H1 (cell line): ENCODE results near the gene RBM20. TPM values are rescaled to one million over a fixed set of nuclear protein-coding genes. Genes with fewer than 3 reads are reported as not detected.

ENCODE experiments used
- CTCF ChIA-PET: fragments of 300-600 bp; sonication (Branson Sonifier 250); formaldehyde crosslinking; loops from one replicate; lab custom pipeline; 2021; ENCODE audit not compliant: partially characterized antibody; lab: Charles Lee
- POLR2A ChIA-PET: fragments of 300-600 bp; sonication (Branson Sonifier 250); formaldehyde crosslinking; loops from one replicate; lab custom pipeline; 2021; ENCODE audit warnings: inconsistent platforms; ENCODE audit not compliant: partially characterized antibody; lab: Charles Lee
- DNase-seq, 2 experiments: peaks; one replicate each; pipeline versions ENCODE4 v3.0.0 to v3.0.0-alpha.2; 2010 to 2022; ENCODE audit warnings: low spot score in 2 of 2, low read depth in 1 of 2, mixed read lengths in 1 of 2
- FAIRE-seq: peaks from 2 replicates; lab custom pipeline; 2011; peaks lifted over from hg19 to GRCh38; lab: Jason Lieb, UNC
- H2AFZ ChIP-seq: 2 replicates; pipeline ENCODE4 v1.8.1; 2012; ENCODE audit warnings: low read length, inconsistent platforms
- H2AK5ac ChIP-seq: 2 replicates; pipeline ENCODE4 v1.6.1; 2013; ENCODE audit warnings: low read depth, low read length
- H2BK120ac ChIP-seq: replicated peaks from 2 replicates; pipeline ENCODE3; 2013; ENCODE audit warnings: low read depth, low read length, inconsistent platforms
- H2BK12ac ChIP-seq: 2 replicates; pipeline ENCODE4 v1.6.1; 2013; ENCODE audit warnings: low read depth, low read length
- H2BK15ac ChIP-seq: 2 replicates; pipeline ENCODE4 v1.6.1; 2013; ENCODE audit warnings: low read length
- H2BK20ac ChIP-seq: 2 replicates; pipeline ENCODE4 v1.6.1; 2013; ENCODE audit warnings: low read length
- H2BK5ac ChIP-seq: 2 replicates; pipeline ENCODE4 v1.6.1; 2013; ENCODE audit warnings: low read depth, low read length
- H3K14ac ChIP-seq: 2 replicates; pipeline ENCODE4 v1.6.1; 2013; ENCODE audit warnings: inconsistent platforms; ENCODE audit not compliant: insufficient read length
- H3K18ac ChIP-seq: 2 replicates; pipeline ENCODE4 v1.6.1; 2013; ENCODE audit warnings: low read length; ENCODE audit errors: extremely low read depth
- H3K23ac ChIP-seq: 2 replicates; pipeline ENCODE4 v1.6.1; 2013; ENCODE audit warnings: inconsistent platforms; ENCODE audit not compliant: insufficient read length
- H3K23me2 ChIP-seq: 2 replicates; pipeline ENCODE4 v1.6.1; 2013; ENCODE audit warnings: low read depth, low read length
- H3K27ac ChIP-seq: 2 replicates; pipeline ENCODE4 v1.6.1; 2011; ENCODE audit warnings: low read depth, low read length, inconsistent platforms
- H3K27me3 ChIP-seq, 4 experiments: replicated peaks in 1 of 4; 1 replicate in 1 of 4; 2 replicates in 3 of 4; pipeline versions ENCODE4 v1.6.1 to v1.8.1; 2011 to 2013; ENCODE audit warnings: low read length in 3 of 4, mild to moderate bottlenecking in 3 of 4, inconsistent platforms in 2 of 4, mixed read lengths in 2 of 4, moderate library complexity in 1 of 4; ENCODE audit not compliant: control insufficient read depth in 3 of 4, insufficient read depth in 3 of 4; ENCODE audit errors: extremely low read depth in 1 of 4
- H3K36me3 ChIP-seq, 4 experiments: 2 replicates each; pipeline versions ENCODE4 v1.6.1 to v1.8.1; 2011 to 2013; ENCODE audit warnings: mild to moderate bottlenecking in 4 of 4, low read length in 3 of 4, moderate library complexity in 2 of 4, control low read depth in 1 of 4, inconsistent platforms in 1 of 4; ENCODE audit not compliant: insufficient read depth in 4 of 4, control insufficient read depth in 2 of 4
- H3K4ac ChIP-seq: replicated peaks from 2 replicates; pipeline ENCODE3; 2013; ENCODE audit warnings: low read length, low read depth, mixed read lengths, inconsistent platforms; ENCODE audit not compliant: insufficient read length
- H3K4me1 ChIP-seq, 4 experiments: replicated peaks in 1 of 4; 1 replicate in 1 of 4; 2 replicates in 3 of 4; pipeline versions ENCODE4 v1.6.1 to v1.8.1; 2011 to 2013; ENCODE audit warnings: low read length in 3 of 4, inconsistent platforms in 2 of 4, mixed read lengths in 1 of 4; ENCODE audit not compliant: insufficient read depth in 4 of 4, control insufficient read depth in 3 of 4
- H3K4me2 ChIP-seq, 2 experiments: 2 replicates each; pipeline versions ENCODE4 v1.6.1 to v1.8.1; 2011 to 2013; ENCODE audit warnings: low read depth in 2 of 2, low read length in 2 of 2, control low read depth in 1 of 2, inconsistent platforms in 1 of 2, mild to moderate bottlenecking in 1 of 2; ENCODE audit not compliant: insufficient read depth in 1 of 2
- H3K4me3 ChIP-seq, 4 experiments: fragments of 200-600, 300-600 bp in 1 of 4; sonication (generic), shearing (Covaris generic), sonication (Bioruptor Twin) in 1 of 4; 2 replicates each; pipeline versions ENCODE4 v1.5.1 to v1.8.1; 2011 to 2016; ENCODE audit warnings: low read length in 4 of 4, low read depth in 3 of 4, control low read depth in 2 of 4, inconsistent platforms in 2 of 4, mild to moderate bottlenecking in 2 of 4, mixed read lengths in 1 of 4, moderate library complexity in 1 of 4; ENCODE audit not compliant: insufficient read depth in 2 of 4; ENCODE audit errors: extremely low read depth in 1 of 4
- H3K56ac ChIP-seq: replicated peaks from 2 replicates; pipeline ENCODE3; 2013; ENCODE audit warnings: low read depth, mild to moderate bottlenecking, mixed read lengths, low read length, inconsistent platforms; ENCODE audit not compliant: insufficient read length
- H3K79me1 ChIP-seq: 2 replicates; pipeline ENCODE4 v1.6.1; 2013; ENCODE audit warnings: low read depth, low read length, control low read depth
- H3K79me2 ChIP-seq, 2 experiments: 2 replicates each; pipeline versions ENCODE4 v1.6.1 to v1.8.1; 2012 to 2013; ENCODE audit warnings: low read length in 2 of 2, mild to moderate bottlenecking in 2 of 2, inconsistent platforms in 1 of 2; ENCODE audit not compliant: insufficient read depth in 2 of 2, control insufficient read depth in 1 of 2
- H3K9ac ChIP-seq, 4 experiments: replicated peaks in 1 of 4; 1 replicate in 1 of 4; 2 replicates in 3 of 4; pipeline versions ENCODE4 v1.6.1 to v1.8.1; 2011 to 2013; ENCODE audit warnings: low read depth in 3 of 4, low read length in 3 of 4, control low read depth in 2 of 4, mild to moderate bottlenecking in 2 of 4, moderate library complexity in 2 of 4, inconsistent platforms in 1 of 4; ENCODE audit errors: extremely low read depth in 1 of 4
- H3K9me3 ChIP-seq, 2 experiments: 2 replicates each; pipeline versions ENCODE4 v1.6.1 to v1.8.1; 2012 to 2013; ENCODE audit warnings: mild to moderate bottlenecking in 2 of 2, moderate library complexity in 2 of 2, control low read depth in 1 of 2, inconsistent platforms in 1 of 2, low read depth in 1 of 2, low read length in 1 of 2, mixed read lengths in 1 of 2; ENCODE audit not compliant: insufficient read depth in 2 of 2
- H4K20me1 ChIP-seq, 2 experiments: replicated peaks in 1 of 2; 2 replicates each; pipeline versions ENCODE3 to v1.8.1; 2011 to 2013; ENCODE audit warnings: inconsistent platforms in 2 of 2, low read length in 2 of 2, mild to moderate bottlenecking in 1 of 2; ENCODE audit not compliant: insufficient read depth in 2 of 2, control insufficient read depth in 1 of 2
- H4K5ac ChIP-seq: 2 replicates; pipeline ENCODE4 v1.6.1; 2013; ENCODE audit warnings: low read length, low read depth, mixed read lengths, inconsistent platforms; ENCODE audit not compliant: insufficient read length
- H4K8ac ChIP-seq: 2 replicates; pipeline ENCODE4 v1.8.0; 2013; ENCODE audit warnings: mild to moderate bottlenecking, moderate library complexity, low read length, inconsistent platforms; ENCODE audit not compliant: insufficient read depth; ENCODE audit errors: extremely low read depth
- H4K91ac ChIP-seq: replicated peaks from 2 replicates; pipeline ENCODE3; 2013; ENCODE audit warnings: low read length, mixed read lengths, inconsistent platforms; ENCODE audit not compliant: insufficient read length
- ASH2L ChIP-seq: fragments of 200-600, 300-600 bp; sonication (generic); IDR thresholded peaks from one replicate; pipeline ENCODE4 v1.7.1; 2017; ENCODE audit warnings: low read length
- EZH2 ChIP-seq: fragments of 200-600 bp; sonication (generic); IDR thresholded peaks from 2 replicates; pipeline ENCODE4 v1.7.1; 2012; ENCODE audit warnings: low read depth, mild to moderate bottlenecking, moderate library complexity, low read length, inconsistent platforms; ENCODE audit not compliant: severe bottlenecking
- GTF2F1 ChIP-seq: IDR thresholded peaks from 2 replicates; pipeline ENCODE4 v1.6.1; 2012; ENCODE audit warnings: low read depth, low read length, improper control_type of control experiment, borderline replicate concordance
- PHF8 ChIP-seq: fragments of 200-600 bp; sonication (generic); conservative IDR thresholded peaks from 2 replicates; pipeline ENCODE4 v1.7.1; 2012; ENCODE audit warnings: low read depth, mild to moderate bottlenecking, inconsistent platforms, low read length, moderate library complexity
- RAD21 ChIP-seq, 2 experiments: IDR thresholded peaks in 1 of 2; conservative IDR thresholded peaks in 1 of 2; 2 replicates each; pipeline ENCODE4 v1.6.1; 2011; ENCODE audit warnings: low read depth in 2 of 2, low read length in 2 of 2, improper control_type of control experiment in 1 of 2, inconsistent platforms in 1 of 2, mild to moderate bottlenecking in 1 of 2, moderate library complexity in 1 of 2
- RNF2 ChIP-seq: fragments of 200-900, 300-1000 bp; sonication (generic); IDR thresholded peaks from 2 replicates; pipeline ENCODE4 v1.7.1; 2016; ENCODE audit warnings: borderline replicate concordance, low read depth, mild to moderate bottlenecking, antibody characterized with exemption, low read length; ENCODE audit not compliant: poor library complexity, severe bottlenecking; ENCODE audit errors: missing control alignments
- SAP30 ChIP-seq: fragments of 300-600 bp; sonication (generic); IDR thresholded peaks from 2 replicates; pipeline ENCODE4 v1.7.1; 2012; ENCODE audit warnings: low read length, moderate library complexity, mild to moderate bottlenecking, inconsistent platforms; ENCODE audit not compliant: insufficient read depth, insufficient replicate concordance
- SP1 ChIP-seq: IDR thresholded peaks from 2 replicates; pipeline ENCODE4 v1.6.1; 2011; ENCODE audit warnings: low read depth, low read length
- SUZ12 ChIP-seq: fragments of 200-600 bp; sonication (generic); IDR thresholded peaks from 2 replicates; pipeline ENCODE4 v1.6.1; 2012; ENCODE audit warnings: mild to moderate bottlenecking, inconsistent platforms, low read length, moderate library complexity, mixed read lengths
- WGBS, 2 experiments: shearing (Covaris generic) in 1 of 2; methylation state at CpG; one replicate each; pipeline versions ENCODE4 v1.1.6 to v1.1.7; 2013 to 2015; ENCODE audit warnings: low lambda C conversion rate in 2 of 2, mixed read lengths in 2 of 2, inconsistent platforms in 1 of 2, low coverage in 1 of 2, missing lambda C conversion rate in 1 of 2; ENCODE audit not compliant: insufficient replicate concordance in 2 of 2, insufficient coverage in 1 of 2, insufficient read length in 1 of 2; ENCODE audit errors: extremely low coverage in 1 of 2, missing lambda C conversion rate in 1 of 2; 5-methylcytosine and 5-hydroxymethylcytosine counted together
- polyA plus RNA-seq, 7 experiments: library from polyadenylated mRNA; depleted of rRNA in 3 of 7; stranded (reverse) in 5 of 7; unstranded in 2 of 7; fragments of >200 nt in 5 of 7; fragments of 200-250 nt in 2 of 7; gene quantifications; 1 replicate in 5 of 7; 2 replicates in 1 of 7; 4 replicates in 1 of 7; pipeline versions ENCODE4 v1.2.1 to v1.2.3, GENCODE V29; 2011 to 2013; ENCODE audit warnings: missing spikeins in 2 of 7, mixed read lengths in 2 of 7
- total RNA-seq: library from RNA; stranded (reverse); fragmentation: NEBNext Ultra II Directional; extraction: Animal tissue kit (Norgen Biotek cat#: 25700); gene quantifications from 2 replicates; pipeline ENCODE4 v1.2.1, GENCODE V29; 2021
- TF ChIP-seq, protein P1 (sequence below): IDR thresholded peaks from 2 replicates; pipeline ENCODE4 v1.6.1; 2012; ENCODE audit warnings: inconsistent platforms

The RBM20 gene
- total and polyA plus RNA-seq, 2 of the 8 experiments (the other 6 are each of a cell fraction or from before 2014, with no cell fraction given): 0.05 to 0.63 TPM

DNA sequence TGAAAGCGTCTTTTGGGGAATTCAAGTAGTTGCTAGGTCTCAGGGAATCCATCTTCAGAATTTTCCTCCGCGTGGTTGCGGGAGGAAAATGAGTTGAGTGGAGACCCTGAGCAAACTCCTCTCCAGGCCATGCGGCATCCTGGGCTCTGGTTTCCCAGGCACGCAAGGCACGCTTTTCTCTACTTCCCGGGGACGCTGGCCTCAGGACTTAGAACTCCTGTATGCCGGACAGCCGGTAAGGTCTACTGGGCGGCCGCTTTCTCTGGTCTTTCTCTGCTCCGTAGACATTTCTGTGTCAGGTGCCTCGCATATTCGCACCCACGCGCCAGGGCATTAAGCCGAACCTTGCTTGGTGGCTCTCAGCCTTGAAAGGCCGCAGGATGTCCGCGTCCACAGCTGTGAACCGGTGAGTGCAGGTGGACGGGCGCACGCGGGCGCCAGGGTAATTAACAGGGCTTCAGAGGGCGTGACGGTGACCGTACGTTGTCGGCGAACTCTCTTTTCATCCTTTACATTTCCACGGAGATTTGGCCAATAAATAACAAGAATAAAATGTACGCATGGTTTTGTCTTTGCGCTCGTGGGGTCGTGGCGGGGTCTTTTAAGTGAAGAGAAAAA, 992 bp upstream of the RBM20 start:
- Histone ChIP-seq H3K4me2 (peak overlapping the region; percentile 99), H3K79me2 (no peaks in the 10 kb centered on the region)

More for the DNA sequence above, 992 bp upstream of the RBM20 start:
- Histone ChIP-seq H3K23ac (no peak overlapping the region), H3K14ac (no peak overlapping the region), H3K18ac (no peak overlapping the region), H2AFZ (peak overlapping the region; percentile 76; the same call in 1 of the 2 replicates), H2BK120ac (no peak overlapping the region), H2AK5ac (no peak overlapping the region), H3K23me2 (peaks cover 10% of the 10 kb centered on the region), H4K20me1 (no peaks in the 10 kb centered on the region), H3K9ac (no peak overlapping the region), H4K8ac (no peak overlapping the region), H3K36me3 (no peaks in the 10 kb centered on the region; a peak in 1 of 8 replicates), H3K27me3 (peaks cover 30 to 47% (median 40%) of the 10 kb centered on the region in 4 experiments), H3K27ac (no peak overlapping the region), H3K56ac (no peak overlapping the region), H2BK15ac (no peak overlapping the region), H4K5ac (no peak overlapping the region), H3K4me1 (peaks cover 3 to 19% (median 7%) of the 10 kb centered on the region in 4 experiments; a peak in 6 of 7 replicates), H2BK5ac (no peak overlapping the region), H2BK12ac (peak overlapping the region; percentile 40; the same call in 1 of the 2 replicates), H2BK20ac (0 out of 2 replicates have a peak overlapping the region, but pooled peaks have one; percentile 32), H3K9me3 (no peaks in the 10 kb centered on the region), H3K4me3 (peak overlapping the region; percentile 35 to 70 (median 48)), H3K4ac (no peak overlapping the region), H4K91ac (no peak overlapping the region), H3K79me1 (no peaks in the 10 kb centered on the region)
- CTCF ChIA-PET: interaction anchor here (1.0 to 6.3 kb wide), 7 partner anchors 12 to 38 kb away, joined by 3 to 51 read pairs (median 4); no protein-coding TSS in a partner anchor
- 3% methylated on average over 36 of the region's 40 CpGs; no CpG with 5 or more reads in 1 of the 2 experiments for WGBS, 2 experiments
- POLR2A ChIA-PET: interaction anchor here (0.8 to 1.4 kb wide), 5 partner anchors 10 to 228 kb away, joined by 3 to 4 read pairs (median 3); partner anchors contain the start of gene PDCD4
- FAIRE-seq (no peak), DNase-seq (peak in 1 of 2 experiments; percentile 78)
- TF ChIP-seq RAD21 (IDR thresholded peaks at IDR 0.05 in 1 of 2, conservative IDR thresholded peaks at IDR 0.05 in 1 of 2; ENCODE audit: low read depth in 2 of 2, low read length in 2 of 2) (no peak), EZH2 (peak; percentile 89), ASH2L (peak; percentile 56), SAP30 (peak; percentile 67), RNF2 (peak; percentile 86), SP1 (no peak), PHF8 (no peak), GTF2F1 (no peak), SUZ12 (peak; percentile 93)
- TF ChIP-seq, protein P1, sequence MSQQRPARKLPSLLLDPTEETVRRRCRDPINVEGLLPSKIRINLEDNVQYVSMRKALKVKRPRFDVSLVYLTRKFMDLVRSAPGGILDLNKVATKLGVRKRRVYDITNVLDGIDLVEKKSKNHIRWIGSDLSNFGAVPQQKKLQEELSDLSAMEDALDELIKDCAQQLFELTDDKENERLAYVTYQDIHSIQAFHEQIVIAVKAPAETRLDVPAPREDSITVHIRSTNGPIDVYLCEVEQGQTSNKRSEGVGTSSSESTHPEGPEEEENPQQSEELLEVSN: peak; percentile 26; the same call in 1 of the 2 replicates
